Upper lobe of left lung (tissue), 6 donors: Measurements from ENCODE around the gene ANKS1B. TPM values are rescaled to one million over a fixed set of nuclear protein-coding genes. Genes with fewer than 3 reads are reported as not detected.

Source experiments
- ATAC-seq, 2 donors: fragments of 200-7000 bp; cut with Tn5 transposase; one replicate each; pipeline ENCODE4 v1.9.1; 2022; ENCODE audit warnings: mild to moderate bottlenecking in 2 of 2, moderate library complexity in 2 of 2; ENCODE audit not compliant: low FRiP score in 2 of 2
- DNase-seq, 2 donors: peaks; one replicate each; pipeline ENCODE4 v3.0.0-alpha.2; 2019 to 2020
- H3K27ac ChIP-seq, 4 donors: fragments of 200-600 bp; sonication (generic); one replicate each; pipeline ENCODE4 v1.5.1; 2016 to 2019
- H3K27me3 ChIP-seq, 4 donors: fragments of 200-600 bp; sonication (generic); one replicate each; pipeline ENCODE4 v1.5.1; 2017 to 2019
- H3K36me3 ChIP-seq, 4 donors: fragments of 200-600 bp; sonication (generic); one replicate each; pipeline ENCODE4 v1.5.1; 2016 to 2019
- H3K4me1 ChIP-seq, 4 donors: fragments of 200-600 bp; sonication (generic); one replicate each; pipeline ENCODE4 v1.5.1; 2018 to 2019
- H3K4me3 ChIP-seq, 4 donors: fragments of 200-600 bp; sonication (generic); one replicate each; pipeline ENCODE4 v1.5.1; 2017 to 2019; ENCODE audit warnings: mild to moderate bottlenecking in 2 of 4, moderate library complexity in 1 of 4
- H3K9me3 ChIP-seq, 4 donors: fragments of 200-600 bp; sonication (generic); one replicate each; pipeline ENCODE4 v1.5.1; 2018 to 2019
- CTCF ChIP-seq, 6 experiments: fragments of 450-650 bp in 4 of 6; fragments of 200-600 bp in 2 of 6; sonication (generic) in 2 of 6; IDR thresholded peaks; one replicate each; pipeline ENCODE4 v1.5.1; 2016 to 2019; ENCODE audit warnings: antibody characterized with exemption in 6 of 6
- EP300 ChIP-seq, 4 donors: sonication (generic); formaldehyde crosslinking; IDR thresholded peaks; one replicate each; pipeline ENCODE4 v1.5.1; 2017; ENCODE audit warnings: antibody characterized with exemption in 4 of 4, control low read depth in 2 of 4
- POLR2A ChIP-seq, 4 donors: fragments of 450-650 bp; IDR thresholded peaks; one replicate each; pipeline ENCODE4 v1.5.1; 2016 to 2017; ENCODE audit warnings: antibody characterized with exemption in 4 of 4, mild to moderate bottlenecking in 2 of 4
- POLR2AphosphoS5 ChIP-seq, 2 donors: sonication (generic); formaldehyde crosslinking; IDR thresholded peaks; one replicate each; pipeline ENCODE4 v1.5.1; 2017; ENCODE audit warnings: antibody characterized with exemption in 2 of 2
- WGBS, 2 donors: methylation state at CpG; one replicate each; pipeline ENCODE4 v1.1.5; 2017 to 2018; 5-methylcytosine and 5-hydroxymethylcytosine counted together
- total RNA-seq, 6 donors: library from RNA; depleted of rRNA in 4 of 6; stranded (reverse); fragments of >200 nt in 4 of 6; gene quantifications; one replicate each; pipeline versions ENCODE4 v1.1.0 to v1.2.1, GENCODE V29; 2016 to 2021
- donor health status: DM: no; HTN: no; CAD: no; lungs with moderate emphysema.
- donor health status: DM: no; HTN: yes; CAD: no; lungs with severe emphysema.

The ANKS1B gene
- total RNA-seq, 6 donors from 2014 or later = 5.1 to 23.7 (median 7.2) TPM

- H3K4me3 ChIP-seq = no peak overlapping the region
- DNase-seq = no peak
- no peak for TF ChIP-seq POLR2AphosphoS5 (IDR thresholded peaks at IDR 0.05)
- no peak for TF ChIP-seq POLR2A (IDR thresholded peaks at IDR 0.05)
- TF ChIP-seq CTCF (IDR thresholded peaks at IDR 0.05) = no peak
- no peak for TF ChIP-seq EP300 (IDR thresholded peaks at IDR 0.05)
- H3K27ac ChIP-seq = no peak overlapping the region
- 79 to 92% methylated on average over 5 of the region's 5 CpGs for WGBS, 2 donors
- no peaks in the 10 kb centered on the region for H3K27me3 ChIP-seq
- no peaks in the 10 kb centered on the region for H3K4me1 ChIP-seq
- H3K9me3 ChIP-seq = peaks cover 0 to 5% (median 2%) of the 10 kb centered on the region in 4 donors
- no peaks in the 10 kb centered on the region for H3K36me3 ChIP-seq
- ATAC-seq = no peak
Observed at GRCh38 chr12:99213047-99213446, 771.7 kb downstream of the ANKS1B start.

- Histone ChIP-seq H3K9me3 (peaks cover 0 to 5% (median 2%) of the 10 kb centered on the region in 4 donors), H3K36me3 (no peaks in the 10 kb centered on the region), H3K4me1 (no peaks in the 10 kb centered on the region), H3K27ac (no peak overlapping the region), H3K4me3 (no peak overlapping the region), H3K27me3 (no peaks in the 10 kb centered on the region)
- ATAC-seq (no peak), DNase-seq (no peak)
- WGBS, 2 donors = 43% methylated on average over 2 of the region's 2 CpGs
- no peak for TF ChIP-seq POLR2AphosphoS5 (IDR thresholded peaks at IDR 0.05)
- TF ChIP-seq POLR2A (IDR thresholded peaks at IDR 0.05) = no peak
- TF ChIP-seq EP300 (IDR thresholded peaks at IDR 0.05) = no peak
- TF ChIP-seq CTCF (IDR thresholded peaks at IDR 0.05) = no peak
Observed at GRCh38 chr12:99212275-99212674, 772.5 kb downstream of the ANKS1B start.

GRCh38 chr12:99205111-99205510, 779.6 kb downstream of the ANKS1B start:
- ATAC-seq (no peak), DNase-seq (no peak)
- no peak overlapping the region for H3K27ac ChIP-seq
- WGBS, 2 donors = 84 to 94% methylated on average over 1 of the region's 1 CpG
- no peaks in the 10 kb centered on the region for H3K9me3 ChIP-seq
- no peaks in the 10 kb centered on the region for H3K27me3 ChIP-seq
- H3K4me3 ChIP-seq = no peak overlapping the region
- TF ChIP-seq EP300 (IDR thresholded peaks at IDR 0.05) (no peak), CTCF (IDR thresholded peaks at IDR 0.05) (no peak), POLR2A (IDR thresholded peaks at IDR 0.05) (no peak), POLR2AphosphoS5 (IDR thresholded peaks at IDR 0.05) (no peak)
- no peaks in the 10 kb centered on the region for H3K4me1 ChIP-seq
- H3K36me3 ChIP-seq = no peaks in the 10 kb centered on the region

- H3K9me3 ChIP-seq = no peaks in the 10 kb centered on the region
- TF ChIP-seq CTCF (IDR thresholded peaks at IDR 0.05) (no peak), POLR2A (IDR thresholded peaks at IDR 0.05) (no peak), POLR2AphosphoS5 (IDR thresholded peaks at IDR 0.05) (no peak), EP300 (IDR thresholded peaks at IDR 0.05) (no peak)
- no peak overlapping the region for H3K27ac ChIP-seq
- H3K4me3 ChIP-seq = no peak overlapping the region
- H3K4me1 ChIP-seq = no peaks in the 10 kb centered on the region
- ATAC-seq (no peak), DNase-seq (no peak)
- 79 to 82% methylated on average over 3 of the region's 3 CpGs for WGBS, 2 donors
- no peaks in the 10 kb centered on the region for H3K36me3 ChIP-seq
- H3K27me3 ChIP-seq = no peaks in the 10 kb centered on the region
Observed at GRCh38 chr12:99201906-99202645, 782.7 kb downstream of the ANKS1B start.
